NAMALWA (cell line): ENCODE data around the gene HTR4.

Source experiments
- DNase-seq: peaks from one replicate; pipeline ENCODE4 v3.0.0-alpha.2; 2015; ENCODE audit warnings: low spot score

HTR4 gene

DNA sequence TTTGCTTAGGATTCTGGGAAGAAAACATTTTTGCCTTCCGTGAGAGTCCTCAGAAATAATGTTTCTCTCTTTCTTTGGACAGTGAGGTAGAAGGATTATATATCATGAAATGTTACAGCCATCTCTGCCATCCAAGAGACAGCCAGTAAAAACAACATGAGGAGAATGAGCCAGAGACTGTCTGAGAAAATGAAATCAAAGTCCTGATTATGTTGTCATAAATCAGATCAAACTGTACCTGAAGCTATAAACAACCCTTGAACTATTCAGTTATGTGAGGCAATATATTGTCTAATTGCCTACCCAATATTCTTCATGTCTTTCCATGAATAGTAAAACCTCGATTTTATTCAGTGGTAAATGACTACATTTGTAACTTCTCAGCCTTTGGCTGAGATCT, 9.2 kb upstream of the HTR4 start:
- no peak for DNase-seq

- no peak for DNase-seq
These were observed 6.0 kb upstream of the HTR4 start for GRCh38 chr5:148660346-148660660.

- DNase-seq: no peak
These were observed 5.5 kb upstream of the HTR4 start for GRCh38 chr5:148659641-148660345.

DNA sequence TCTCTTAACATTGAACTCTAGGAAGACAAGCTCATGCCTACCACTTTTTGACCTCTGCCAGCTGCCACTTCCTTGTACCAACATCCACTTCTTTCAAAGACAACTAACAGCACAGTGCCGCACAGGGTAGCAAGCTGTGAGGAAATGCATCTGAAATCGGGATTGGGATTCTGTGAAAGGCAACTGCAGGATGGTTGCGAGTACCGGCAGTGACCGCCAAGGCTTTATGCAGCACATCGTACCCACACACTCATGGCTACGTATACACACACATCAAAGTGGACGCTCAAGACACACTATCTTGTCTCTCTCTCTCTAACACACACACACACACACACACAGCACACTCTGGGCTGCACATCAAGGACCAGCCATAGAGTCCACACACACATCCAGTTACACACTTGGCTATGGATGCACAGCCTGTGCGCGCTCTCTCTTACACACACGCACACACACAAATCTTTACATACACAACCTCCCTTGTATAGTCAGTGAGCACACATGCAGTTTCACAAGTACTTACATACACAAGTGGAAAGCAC, 964 bp downstream of the HTR4 start:
- DNase-seq: no peak

DNA sequence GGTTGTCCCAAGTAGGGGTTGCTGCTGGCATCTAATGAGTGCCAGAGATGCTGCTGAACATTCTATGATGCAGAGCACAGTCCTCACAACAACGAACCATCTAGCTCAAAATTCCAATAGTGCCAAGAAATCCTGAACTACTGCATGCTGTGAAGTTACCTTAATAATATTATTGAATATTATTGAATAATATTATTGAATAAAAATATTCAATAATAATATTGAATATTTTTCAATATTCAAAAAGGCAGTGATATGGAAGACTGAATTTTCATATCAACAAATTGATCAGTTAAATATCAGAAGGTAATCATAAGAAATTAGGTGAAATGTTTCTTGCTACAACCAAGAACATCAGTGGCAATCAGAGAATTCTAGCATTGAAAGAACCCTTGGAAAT, 2.8 kb downstream of the HTR4 start:
- no peak for DNase-seq

DNA sequence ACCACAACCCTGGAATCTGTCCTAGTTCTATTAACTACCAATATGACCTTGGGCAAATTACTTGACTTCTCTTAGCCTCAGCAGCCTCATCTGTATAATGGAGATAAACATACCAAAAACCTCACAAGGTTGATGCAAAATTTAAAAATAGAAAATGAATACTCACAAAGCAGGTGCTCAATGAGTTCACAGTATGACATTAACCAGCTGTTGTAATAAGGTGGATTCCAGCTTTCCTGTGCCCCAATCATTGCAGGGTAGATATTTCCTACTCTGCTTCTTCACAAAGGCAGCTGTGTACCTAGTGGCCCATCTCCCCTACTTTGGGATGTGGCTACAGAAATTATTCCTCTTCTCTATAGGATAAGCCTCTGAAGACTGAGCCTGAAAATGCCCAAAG, 8.8 kb downstream of the HTR4 start:
- DNase-seq: no peak

GRCh38 chr5:148641735-148642134, 12.6 kb downstream of the HTR4 start:
- DNase-seq: no peak

- DNase-seq: no peak
These were observed 13.9 kb downstream of the HTR4 start for GRCh38 chr5:148640471-148640870.

- DNase-seq: no peak
These were observed 15.2 kb downstream of the HTR4 start for GRCh38 chr5:148639081-148639480.

DNA sequence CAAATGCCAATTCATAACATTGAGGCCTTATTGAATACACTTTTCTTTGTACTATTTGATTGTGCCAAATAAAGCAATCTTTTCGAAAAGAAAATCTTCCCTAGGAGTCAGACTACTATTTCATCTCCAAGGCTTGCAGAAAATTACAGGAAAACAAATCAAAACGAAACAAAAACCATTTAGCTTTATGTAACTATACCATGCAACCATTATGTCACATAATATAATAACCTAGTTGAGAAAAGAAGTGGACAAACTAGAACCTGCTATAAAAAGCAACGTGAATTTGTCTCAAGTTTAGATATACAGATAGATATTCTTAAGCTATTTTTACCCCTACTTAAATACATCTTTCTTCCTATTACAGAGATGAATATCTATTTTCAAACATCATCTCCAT, 18.0 kb downstream of the HTR4 start:
- no peak for DNase-seq

DNA sequence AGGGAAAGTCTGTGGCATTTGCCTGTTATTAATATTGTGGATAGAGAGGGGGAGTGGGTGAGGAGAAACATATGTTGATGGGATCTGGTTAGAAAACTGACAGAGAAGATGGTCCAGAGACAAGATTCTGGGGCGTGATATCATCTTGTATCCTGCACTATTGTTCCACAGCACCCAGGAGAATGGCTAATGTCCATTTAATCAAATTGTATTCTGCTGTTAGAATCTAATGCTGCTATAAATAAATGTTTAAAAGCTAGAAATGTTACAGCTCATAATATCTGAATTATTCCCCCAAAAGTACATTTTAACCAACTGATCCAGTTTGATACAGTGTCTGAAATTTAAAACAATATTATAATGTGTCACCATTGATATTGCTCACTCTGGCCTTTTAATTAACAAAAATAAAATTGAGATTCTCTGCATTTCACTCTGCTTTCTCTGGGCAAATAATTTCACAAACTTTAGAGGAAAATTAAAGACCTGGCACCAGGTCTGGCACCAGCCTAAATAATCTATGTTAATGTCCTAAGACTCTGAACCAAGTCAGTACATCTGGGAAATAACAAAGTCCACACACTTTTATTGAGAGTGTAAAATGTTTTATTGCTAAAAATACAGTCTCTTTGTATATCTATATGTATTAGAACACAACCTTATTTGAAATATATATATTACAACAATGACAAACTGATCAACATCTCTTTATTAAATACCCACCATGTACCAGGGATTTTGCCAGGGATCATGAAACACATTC, 18.8 kb downstream of the HTR4 start:
- DNase-seq: no peak

DNA sequence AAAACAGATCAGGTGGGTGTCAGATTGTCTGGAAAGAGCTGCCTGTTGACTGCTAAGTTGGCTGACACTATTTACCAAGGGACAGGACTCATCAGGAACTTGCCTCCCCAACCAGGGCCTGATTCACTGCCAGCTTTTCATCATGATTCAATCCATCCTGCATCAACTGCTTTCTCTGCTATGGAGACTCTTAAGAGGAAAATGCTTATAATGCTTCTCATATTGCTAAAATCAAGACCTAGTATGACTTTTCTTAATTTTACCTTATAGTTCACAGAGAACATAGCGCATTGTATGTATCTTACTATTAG, 21.3 kb downstream of the HTR4 start:
- no peak for DNase-seq

DNA sequence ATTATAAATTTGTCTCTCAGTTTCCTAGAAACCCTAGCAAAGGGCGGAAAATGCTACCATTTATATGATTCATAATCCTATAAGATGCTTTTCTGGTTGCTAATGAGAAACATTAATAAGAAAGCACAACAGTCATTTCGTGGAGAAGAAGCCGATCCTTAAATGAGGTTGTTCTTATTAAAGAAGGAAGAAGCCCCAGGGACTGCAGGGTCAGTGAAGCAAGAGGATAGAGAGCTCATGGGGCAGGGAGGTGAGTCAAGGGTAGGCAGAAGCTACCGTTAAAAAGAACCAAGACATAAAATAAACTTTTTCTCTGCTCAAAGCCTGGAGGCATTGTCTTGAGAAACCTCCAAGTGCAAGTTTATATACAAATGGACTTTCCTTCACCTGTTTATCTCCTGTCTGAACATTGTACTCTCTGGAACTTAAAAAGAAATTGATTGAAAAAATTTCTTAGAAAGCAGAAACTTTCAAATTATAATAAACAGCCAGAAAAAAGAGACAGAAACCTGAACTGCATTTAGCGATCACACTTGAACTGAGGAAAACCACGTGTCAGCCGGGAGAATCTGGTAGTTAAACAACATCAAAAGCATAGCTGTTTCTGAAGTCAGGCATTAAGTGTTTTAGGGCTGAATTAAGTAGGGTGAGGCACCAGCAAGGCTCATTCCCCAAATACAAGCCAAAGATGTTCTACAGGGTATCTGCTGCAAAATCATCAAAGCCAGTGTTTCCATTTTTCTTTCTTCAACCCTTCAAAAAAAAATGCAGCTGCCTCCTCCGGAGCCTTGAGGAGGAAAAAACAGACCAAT, 21.9 kb downstream of the HTR4 start:
- DNase-seq: no peak

- no peak for DNase-seq
These were observed 27.3 kb downstream of the HTR4 start for GRCh38 chr5:148626986-148627385.

GRCh38 chr5:148626081-148626613, 28.2 kb downstream of the HTR4 start:
- DNase-seq: no peak

DNA sequence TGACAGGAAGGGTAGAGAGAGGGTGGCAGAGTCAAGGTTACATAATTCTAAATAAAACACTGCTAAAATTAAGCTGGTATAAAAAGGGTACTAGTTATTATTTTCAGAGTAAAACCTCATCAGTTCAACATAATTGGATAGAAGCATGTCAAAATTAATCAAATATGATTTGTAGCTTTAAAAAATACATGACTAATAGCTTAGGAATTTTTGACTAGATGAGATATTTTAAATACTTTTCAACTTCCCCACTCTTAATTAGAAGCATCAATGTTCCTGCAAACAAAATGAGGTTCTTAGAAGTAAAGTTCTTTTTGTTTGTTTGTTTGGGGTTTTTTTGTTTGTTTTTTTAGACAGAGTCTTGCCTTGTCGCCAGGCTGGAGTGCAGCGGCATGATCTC, 29.1 kb downstream of the HTR4 start:
- DNase-seq: no peak

- no peak for DNase-seq
These were observed 30.6 kb downstream of the HTR4 start for GRCh38 chr5:148623741-148624140.

GRCh38 chr5:148623101-148623500, 31.2 kb downstream of the HTR4 start:
- DNase-seq: no peak

DNA sequence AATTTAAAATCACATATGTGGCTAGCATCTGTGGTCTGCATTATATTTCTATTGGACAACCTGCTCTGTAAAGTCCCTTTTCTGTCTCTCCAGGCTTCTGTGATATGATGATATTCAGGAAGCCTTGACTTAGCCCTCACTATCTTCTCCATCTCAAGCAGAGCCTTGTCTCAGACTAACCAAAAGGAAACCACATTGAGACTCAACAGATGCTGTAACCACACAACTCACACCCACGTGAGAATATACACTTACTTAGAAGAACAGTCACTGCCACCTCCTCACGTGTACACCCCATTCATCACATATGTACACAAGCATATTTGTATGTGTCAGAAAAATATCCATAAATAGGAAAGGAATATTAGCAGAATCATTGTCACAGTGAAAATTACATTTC, 33.6 kb downstream of the HTR4 start:
- DNase-seq: no peak

DNA sequence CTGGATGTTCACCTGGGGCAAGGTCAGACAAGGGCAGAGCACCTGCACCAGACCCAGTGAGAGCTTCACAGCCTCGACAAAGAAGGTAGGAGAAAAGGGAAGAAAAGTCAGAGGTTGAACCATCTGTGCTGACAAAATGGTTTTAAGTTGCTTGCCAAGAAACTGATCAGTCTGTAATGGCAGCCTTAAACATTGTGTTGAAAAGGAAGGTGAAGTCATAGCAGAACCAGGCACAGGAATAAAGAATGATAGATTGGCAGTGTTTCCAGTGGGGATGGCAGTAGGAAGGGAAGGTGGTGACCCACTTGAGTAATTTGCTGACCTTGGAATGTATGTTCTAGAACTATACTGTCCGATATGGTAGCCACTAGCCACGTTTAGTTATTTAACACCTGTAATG, 34.2 kb downstream of the HTR4 start:
- no peak for DNase-seq

DNA sequence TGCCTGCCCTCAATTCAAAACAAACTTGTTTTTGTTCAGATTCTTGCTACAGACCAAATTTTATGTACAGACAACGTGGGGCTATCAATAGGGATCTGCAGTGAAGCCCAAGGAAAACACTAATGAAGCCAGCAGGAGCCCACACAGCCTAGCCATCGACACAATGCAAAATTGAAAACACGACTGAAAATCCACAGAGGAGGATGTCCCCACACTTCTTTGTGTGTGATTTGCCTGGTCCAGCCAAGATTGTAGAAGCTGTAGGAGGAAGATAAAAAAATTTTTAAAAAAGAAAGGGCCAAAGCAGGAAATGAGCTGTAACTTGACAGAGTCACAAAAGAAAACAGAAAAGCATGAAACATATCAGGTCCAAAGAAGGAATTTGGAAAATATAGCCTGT, 34.8 kb downstream of the HTR4 start:
- no peak for DNase-seq

- no peak for DNase-seq
These were observed 38.6 kb downstream of the HTR4 start for GRCh38 chr5:148615644-148616275.
